IMR-90 (cell line): ENCODE results near the gene CRTAC1. TPM values are rescaled to one million over a fixed set of nuclear protein-coding genes. Genes with fewer than 3 reads are reported as not detected.
A peak's percentile ranks its signal among the peaks of the same experiment; 100 is the strongest.

Experiments used
- ATAC-seq: fragments of 200-7000 bp; cut with Tn5 transposase; 2 replicates; pipeline ENCODE4 v1.9.1; 2020; ENCODE audit warnings: low read depth, mild to moderate bottlenecking, moderate library complexity
- BruUV-seq: library from RNA; stranded (reverse); fragments of 400-500 nt; replicated peaks from 2 replicates; lab custom pipeline; 2021; lab: Mats Ljungman, UMichigan
- CTCF ChIA-PET: fragments of 300-600 bp; formaldehyde crosslinking; extraction: SDS; loops from one replicate; lab custom pipeline; 2021; ENCODE audit warnings: antibody characterized with exemption; lab: Yijun Ruan, JAX
- POLR2A ChIA-PET: fragments of 300-600 bp; sonication (Branson Sonifier 250); formaldehyde crosslinking; loops from one replicate; lab custom pipeline; 2022; ENCODE audit warnings: antibody characterized with exemption; ENCODE audit not compliant: unreplicated experiment; lab: Charles Lee
- DNase-seq: peaks from one replicate; pipeline ENCODE4 v3.0.0; 2013
- H2AFZ ChIP-seq: replicated peaks from 2 replicates; pipeline ENCODE3; 2013; ENCODE audit warnings: low read length, mild to moderate bottlenecking; ENCODE audit not compliant: poor library complexity
- H2AK5ac ChIP-seq: 2 replicates; pipeline ENCODE4 v1.6.1; 2013; ENCODE audit warnings: low read depth, low read length, inconsistent platforms
- H2AK9ac ChIP-seq: replicated peaks from 2 replicates; pipeline ENCODE3; 2013; ENCODE audit warnings: mild to moderate bottlenecking, low read depth, low read length, moderate library complexity; ENCODE audit not compliant: poor library complexity
- H2BK120ac ChIP-seq: 2 replicates; pipeline ENCODE4 v1.6.1; 2013; ENCODE audit warnings: low read depth, low read length, inconsistent platforms
- H2BK15ac ChIP-seq: 3 replicates; pipeline ENCODE4 v1.6.1; 2013; ENCODE audit warnings: low read depth, low read length, inconsistent platforms
- H2BK20ac ChIP-seq: 2 replicates; pipeline ENCODE4 v1.6.1; 2013; ENCODE audit warnings: low read depth, mild to moderate bottlenecking, inconsistent platforms, low read length, moderate library complexity
- H2BK5ac ChIP-seq: 2 replicates; pipeline ENCODE4 v1.6.1; 2013; ENCODE audit warnings: mild to moderate bottlenecking, low read depth, low read length, inconsistent platforms; ENCODE audit not compliant: poor library complexity, severe bottlenecking
- H3K14ac ChIP-seq: replicated peaks from 2 replicates; pipeline ENCODE4 v1.6.1; 2013; ENCODE audit warnings: low read depth, low read length, inconsistent platforms
- H3K18ac ChIP-seq: 2 replicates; pipeline ENCODE4 v1.6.1; 2013; ENCODE audit warnings: low read depth, low read length, control low read depth
- H3K23ac ChIP-seq: 2 replicates; pipeline ENCODE4 v1.6.1; 2013; ENCODE audit warnings: low read depth, low read length, inconsistent platforms
- H3K27ac ChIP-seq: 2 replicates; pipeline ENCODE4 v1.5.1; 2013; ENCODE audit warnings: mild to moderate bottlenecking, control low read depth, low read length; ENCODE audit not compliant: insufficient read depth
- H3K27me3 ChIP-seq: 2 replicates; pipeline ENCODE4 v1.6.1; 2013; ENCODE audit warnings: low read length; ENCODE audit not compliant: control insufficient read depth, insufficient read depth
- H3K36me3 ChIP-seq: 2 replicates; pipeline ENCODE4 v1.6.1; 2013; ENCODE audit warnings: low read length, mixed read lengths; ENCODE audit not compliant: control insufficient read depth, insufficient read depth
- H3K4ac ChIP-seq: 2 replicates; pipeline ENCODE4 v1.6.1; 2013; ENCODE audit warnings: low read depth, low read length, inconsistent platforms
- H3K4me1 ChIP-seq: 2 replicates; pipeline ENCODE4 v1.6.1; 2013; ENCODE audit warnings: low read length, mixed read lengths; ENCODE audit not compliant: control insufficient read depth, insufficient read depth
- H3K4me2 ChIP-seq: 2 replicates; pipeline ENCODE4 v1.6.1; 2013; ENCODE audit warnings: low read depth, mild to moderate bottlenecking, control low read depth, low read length, moderate library complexity
- H3K4me3 ChIP-seq: 2 replicates; pipeline ENCODE4 v1.5.1; 2013; ENCODE audit warnings: low read depth, mild to moderate bottlenecking, control low read depth, low read length, moderate library complexity; ENCODE audit not compliant: insufficient read depth
- H3K56ac ChIP-seq: 2 replicates; pipeline ENCODE4 v1.6.1; 2013; ENCODE audit warnings: low read length, inconsistent platforms; ENCODE audit not compliant: insufficient read depth; ENCODE audit errors: extremely low read depth
- H3K79me1 ChIP-seq, 2 experiments: 2 replicates each; pipeline ENCODE4 v1.6.1; 2013; ENCODE audit warnings: low read length in 2 of 2, inconsistent platforms in 1 of 2, low read depth in 1 of 2
- H3K9ac ChIP-seq: 2 replicates; pipeline ENCODE4 v1.6.1; 2013; ENCODE audit warnings: low read depth, low read length, control low read depth
- H3K9me1 ChIP-seq: 2 replicates; pipeline ENCODE4 v1.6.1; 2013; ENCODE audit warnings: low read length, inconsistent platforms; ENCODE audit not compliant: insufficient read depth
- H3K9me3 ChIP-seq: 2 replicates; pipeline ENCODE4 v1.6.1; 2013; ENCODE audit warnings: low read length; ENCODE audit not compliant: control insufficient read depth, insufficient read depth
- H4K20me1 ChIP-seq: 2 replicates; pipeline ENCODE4 v1.6.1; 2013; ENCODE audit warnings: low read length, inconsistent platforms; ENCODE audit not compliant: insufficient read depth
- H4K5ac ChIP-seq: 2 replicates; pipeline ENCODE4 v1.6.1; 2013; ENCODE audit warnings: mild to moderate bottlenecking, low read depth, low read length, control low read depth
- H4K8ac ChIP-seq, 2 experiments: 2 replicates each; pipeline ENCODE4 v1.6.1; 2013; ENCODE audit warnings: low read depth in 2 of 2, low read length in 2 of 2, control low read depth in 1 of 2, inconsistent platforms in 1 of 2
- H4K91ac ChIP-seq: 2 replicates; pipeline ENCODE4 v1.6.1; 2013; ENCODE audit warnings: low read depth, low read length, inconsistent platforms; ENCODE audit not compliant: insufficient read depth
- CEBPB ChIP-seq: IDR thresholded peaks from 2 replicates; pipeline ENCODE4 v1.6.1; 2012; ENCODE audit warnings: low read depth, low read length, improper control_type of control experiment
- CHD1 ChIP-seq: IDR thresholded peaks from 2 replicates; pipeline ENCODE4 v1.6.1; 2012; ENCODE audit warnings: low read depth, low read length, improper control_type of control experiment
- FOS ChIP-seq: fragments of 150-350 bp; IDR thresholded peaks from 2 replicates; pipeline ENCODE4 v1.6.1; 2016; ENCODE audit warnings: low read depth, low read length
- MAFK ChIP-seq: IDR thresholded peaks from 2 replicates; pipeline ENCODE4 v1.6.1; 2012; ENCODE audit warnings: low read depth, low read length, improper control_type of control experiment
- MXI1 ChIP-seq: IDR thresholded peaks from 2 replicates; pipeline ENCODE4 v1.6.1; 2012; ENCODE audit warnings: low read depth, mild to moderate bottlenecking, low read length, moderate library complexity, borderline replicate concordance
- NFE2L2 ChIP-seq: fragments of 150-350 bp; IDR thresholded peaks from 2 replicates; pipeline ENCODE4 v1.6.1; 2016; ENCODE audit warnings: low read depth, mild to moderate bottlenecking, low read length
- POLR2A ChIP-seq: IDR thresholded peaks from 2 replicates; pipeline ENCODE4 v1.6.1; 2012; ENCODE audit warnings: mild to moderate bottlenecking, low read depth, low read length
- RAD21 ChIP-seq: IDR thresholded peaks from 2 replicates; pipeline ENCODE4 v1.6.1; 2012; ENCODE audit warnings: low read length, improper control_type of control experiment
- RCOR1 ChIP-seq: IDR thresholded peaks from 2 replicates; pipeline ENCODE4 v1.6.1; 2012; ENCODE audit warnings: mild to moderate bottlenecking, low read length, improper control_type of control experiment; ENCODE audit not compliant: insufficient replicate concordance
- RFX5 ChIP-seq: IDR thresholded peaks from 2 replicates; pipeline ENCODE4 v1.8.0; 2012; ENCODE audit warnings: low read depth, mild to moderate bottlenecking, low read length, moderate library complexity
- SMC3 ChIP-seq: fragments of 150-350 bp; IDR thresholded peaks from 2 replicates; pipeline ENCODE4 v1.6.1; 2016; ENCODE audit warnings: low read depth, mild to moderate bottlenecking, antibody characterized with exemption, low read length, moderate library complexity
- WGBS, 2 experiments: methylation state at CpG; one replicate each; pipeline versions ENCODE4 v1.1.5 to v1.1.7; 2013; ENCODE audit warnings: missing lambda C conversion rate in 2 of 2; ENCODE audit not compliant: insufficient read length in 1 of 2; ENCODE audit errors: extremely low coverage in 2 of 2; 5-methylcytosine and 5-hydroxymethylcytosine counted together
- dilution Hi-C: fragments of 300-500 bp; cut with HindIII; formaldehyde crosslinking; loops from one replicate; pipeline ENCODE4 v1.14.3; 2018; ENCODE audit warnings: low sequenced_read_pairs; ENCODE audit not compliant: unreplicated experiment
- in situ Hi-C: fragments of 300-500 bp; cut with MboI; formaldehyde crosslinking; loops from 3 replicates; pipeline ENCODE4 v1.14.3; 2019; ENCODE audit warnings: low sequenced_read_pairs, inconsistent platforms, mixed read lengths
- intact Hi-C: fragments of 100-400 bp; cut with micrococcal nuclease; formaldehyde crosslinking; loops from 2 replicates; pipeline ENCODE4 v1.10.0; 2022
- polyA plus RNA-seq, 3 experiments: library from polyadenylated mRNA; depleted of rRNA; stranded (reverse); fragments of >200 nt; gene quantifications; 2 replicates each; pipeline ENCODE4 v1.2.3, GENCODE V29; 2012; ENCODE audit warnings: low replicate concordance in 1 of 3
- total RNA-seq: library from RNA; depleted of rRNA; stranded (reverse); fragments of >200 nt; gene quantifications from 2 replicates; pipeline ENCODE4 v1.2.3, GENCODE V29; 2012
- TF ChIP-seq, protein P1 (sequence below): conservative IDR thresholded peaks from 2 replicates; pipeline ENCODE4 v1.5.1; 2012; ENCODE audit warnings: mild to moderate bottlenecking, low read depth, low read length, improper control_type of control experiment
- TF ChIP-seq, protein P2 (sequence below): fragments of 150-350 bp; IDR thresholded peaks from 2 replicates; pipeline ENCODE4 v1.6.1; 2016; ENCODE audit warnings: low read depth, mild to moderate bottlenecking, low read length, moderate library complexity, borderline replicate concordance

Gene CRTAC1
- total and polyA plus RNA-seq, 2 of the 4 experiments (the other 2 are of a cell fraction): not detected

DNA sequence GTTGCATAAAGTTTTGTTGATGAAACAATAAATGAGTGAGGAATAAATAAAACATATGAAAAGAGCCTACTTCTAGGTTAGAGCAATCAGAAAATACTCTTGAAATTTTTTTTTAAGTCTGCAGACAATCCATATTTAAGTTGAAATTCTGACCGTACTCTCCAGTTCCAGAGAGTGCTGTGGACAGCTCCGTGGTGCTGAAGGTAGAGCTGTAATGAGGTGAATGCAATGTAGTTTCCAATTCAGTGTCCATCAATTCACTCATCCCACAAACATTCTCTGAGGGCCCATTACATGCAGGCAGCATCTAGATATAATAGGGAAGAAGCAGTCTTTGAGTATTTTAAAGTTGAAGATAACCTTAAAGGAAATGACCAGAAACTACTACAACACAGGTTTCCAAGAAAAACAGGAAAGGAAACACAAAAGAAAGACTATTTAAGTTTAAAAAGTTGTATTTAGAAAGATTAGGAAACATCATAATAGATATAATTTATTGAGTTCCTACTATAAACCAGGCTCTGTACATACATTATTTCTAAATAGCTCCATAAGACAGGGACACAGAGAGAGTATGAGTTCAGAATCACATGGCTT is 44.0 kb upstream of the CRTAC1 start:
- DNase-seq: peak; percentile 21
- POLR2A ChIA-PET: no interaction called here

More for the DNA sequence above, 44.0 kb upstream of the CRTAC1 start:
- Histone ChIP-seq H3K4me1 (no peaks in the 10 kb centered on the region), H3K9me3 (no peaks in the 10 kb centered on the region), H2BK20ac (no peak overlapping the region), H3K14ac (no peak overlapping the region), H4K8ac (no peak overlapping the region), H3K4me2 (no peak overlapping the region), H2AK9ac (no peak overlapping the region), H2BK120ac (no peak overlapping the region), H2AFZ (no peak overlapping the region), H3K79me1 (no peaks in the 10 kb centered on the region), H3K36me3 (no peaks in the 10 kb centered on the region), H4K5ac (no peak overlapping the region), H3K23ac (no peak overlapping the region), H3K4me3 (no peak overlapping the region), H2AK5ac (no peak overlapping the region), H3K27me3 (no peaks in the 10 kb centered on the region), H3K9me1 (no peaks in the 10 kb centered on the region), H4K91ac (no peak overlapping the region), H2BK5ac (no peak overlapping the region), H3K56ac (no peak overlapping the region), H3K18ac (no peak overlapping the region), H3K4ac (no peak overlapping the region), H2BK15ac (no peak overlapping the region), H3K27ac (no peak overlapping the region), H3K9ac (no peak overlapping the region), H4K20me1 (no peaks in the 10 kb centered on the region)
- WGBS, 2 experiments: no CpG with 5 or more reads among the region's 2 CpGs
- in situ Hi-C loops: no loop called here
- intact Hi-C loops: no loop called here
- CTCF ChIA-PET: no interaction called here
- TF ChIP-seq NFE2L2 (no peak), POLR2A (no peak), SMC3 (no peak), RCOR1 (no peak), RAD21 (no peak), MXI1 (no peak), FOS (no peak), CEBPB (no peak), CHD1 (no peak), RFX5 (no peak), MAFK (no peak)
- TF ChIP-seq, protein P1, sequence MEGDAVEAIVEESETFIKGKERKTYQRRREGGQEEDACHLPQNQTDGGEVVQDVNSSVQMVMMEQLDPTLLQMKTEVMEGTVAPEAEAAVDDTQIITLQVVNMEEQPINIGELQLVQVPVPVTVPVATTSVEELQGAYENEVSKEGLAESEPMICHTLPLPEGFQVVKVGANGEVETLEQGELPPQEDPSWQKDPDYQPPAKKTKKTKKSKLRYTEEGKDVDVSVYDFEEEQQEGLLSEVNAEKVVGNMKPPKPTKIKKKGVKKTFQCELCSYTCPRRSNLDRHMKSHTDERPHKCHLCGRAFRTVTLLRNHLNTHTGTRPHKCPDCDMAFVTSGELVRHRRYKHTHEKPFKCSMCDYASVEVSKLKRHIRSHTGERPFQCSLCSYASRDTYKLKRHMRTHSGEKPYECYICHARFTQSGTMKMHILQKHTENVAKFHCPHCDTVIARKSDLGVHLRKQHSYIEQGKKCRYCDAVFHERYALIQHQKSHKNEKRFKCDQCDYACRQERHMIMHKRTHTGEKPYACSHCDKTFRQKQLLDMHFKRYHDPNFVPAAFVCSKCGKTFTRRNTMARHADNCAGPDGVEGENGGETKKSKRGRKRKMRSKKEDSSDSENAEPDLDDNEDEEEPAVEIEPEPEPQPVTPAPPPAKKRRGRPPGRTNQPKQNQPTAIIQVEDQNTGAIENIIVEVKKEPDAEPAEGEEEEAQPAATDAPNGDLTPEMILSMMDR: no peak
- TF ChIP-seq, protein P2, sequence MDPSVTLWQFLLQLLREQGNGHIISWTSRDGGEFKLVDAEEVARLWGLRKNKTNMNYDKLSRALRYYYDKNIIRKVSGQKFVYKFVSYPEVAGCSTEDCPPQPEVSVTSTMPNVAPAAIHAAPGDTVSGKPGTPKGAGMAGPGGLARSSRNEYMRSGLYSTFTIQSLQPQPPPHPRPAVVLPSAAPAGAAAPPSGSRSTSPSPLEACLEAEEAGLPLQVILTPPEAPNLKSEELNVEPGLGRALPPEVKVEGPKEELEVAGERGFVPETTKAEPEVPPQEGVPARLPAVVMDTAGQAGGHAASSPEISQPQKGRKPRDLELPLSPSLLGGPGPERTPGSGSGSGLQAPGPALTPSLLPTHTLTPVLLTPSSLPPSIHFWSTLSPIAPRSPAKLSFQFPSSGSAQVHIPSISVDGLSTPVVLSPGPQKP: no peak
- ATAC-seq: peak; percentile 56; the same call in 1 of the 2 replicates
- BruUV-seq: no TSS peak
- dilution Hi-C loops: no loop called here
